Peyer's patch (tissue), 4 donors: Measurements from ENCODE around the gene AHCTF1.

Experiments
- CTCF ChIP-seq, 6 experiments: fragments of 450-650 bp in 4 of 6; fragments of 200-600 bp in 2 of 6; sonication (generic) in 1 of 6; IDR thresholded peaks; one replicate each; pipeline ENCODE4 v1.5.1; 2017 to 2019; ENCODE audit warnings: antibody characterized with exemption in 6 of 6, mild to moderate bottlenecking in 3 of 6, moderate library complexity in 1 of 6
- POLR2A ChIP-seq, 2 donors: fragments of 450-650 bp; IDR thresholded peaks; one replicate each; pipeline ENCODE4 v1.5.1; 2017; ENCODE audit warnings: antibody characterized with exemption in 2 of 2, mild to moderate bottlenecking in 2 of 2, moderate library complexity in 2 of 2

- TF ChIP-seq CTCF (IDR thresholded peaks at IDR 0.05): no peak
- no peak for TF ChIP-seq POLR2A (IDR thresholded peaks at IDR 0.05)
Measured at GRCh38 chr1:246831543-246831942, 100.2 kb downstream of the AHCTF1 start.
